ENCODE results near the gene ACOT12. TPM values are rescaled to one million over a fixed set of nuclear protein-coding genes. Genes with fewer than 3 reads are reported as not detected.

The ACOT12 gene
- total RNA-seq, 4 donors from 2014 or later: 1.7 TPM; not detected in 3

- DNase-seq (ENCODE audit: low spot score in 2 of 2): no peak
- Histone ChIP-seq H3K27ac (peak overlapping the region in 1 of 4 donors; percentile 59), H3K27me3 (no peaks in the 10 kb centered on the region), H3K4me1 (peaks cover 0 to 43% (median 14%) of the 10 kb centered on the region in 4 donors), H3K9me3 (no peaks in the 10 kb centered on the region), H3K36me3 (peaks cover 0 to 28% (median 0%) of the 10 kb centered on the region in 3 donors), H3K4me3 (no peak overlapping the region)
- TF ChIP-seq, protein P1, sequence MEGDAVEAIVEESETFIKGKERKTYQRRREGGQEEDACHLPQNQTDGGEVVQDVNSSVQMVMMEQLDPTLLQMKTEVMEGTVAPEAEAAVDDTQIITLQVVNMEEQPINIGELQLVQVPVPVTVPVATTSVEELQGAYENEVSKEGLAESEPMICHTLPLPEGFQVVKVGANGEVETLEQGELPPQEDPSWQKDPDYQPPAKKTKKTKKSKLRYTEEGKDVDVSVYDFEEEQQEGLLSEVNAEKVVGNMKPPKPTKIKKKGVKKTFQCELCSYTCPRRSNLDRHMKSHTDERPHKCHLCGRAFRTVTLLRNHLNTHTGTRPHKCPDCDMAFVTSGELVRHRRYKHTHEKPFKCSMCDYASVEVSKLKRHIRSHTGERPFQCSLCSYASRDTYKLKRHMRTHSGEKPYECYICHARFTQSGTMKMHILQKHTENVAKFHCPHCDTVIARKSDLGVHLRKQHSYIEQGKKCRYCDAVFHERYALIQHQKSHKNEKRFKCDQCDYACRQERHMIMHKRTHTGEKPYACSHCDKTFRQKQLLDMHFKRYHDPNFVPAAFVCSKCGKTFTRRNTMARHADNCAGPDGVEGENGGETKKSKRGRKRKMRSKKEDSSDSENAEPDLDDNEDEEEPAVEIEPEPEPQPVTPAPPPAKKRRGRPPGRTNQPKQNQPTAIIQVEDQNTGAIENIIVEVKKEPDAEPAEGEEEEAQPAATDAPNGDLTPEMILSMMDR (IDR thresholded peaks at IDR 0.05): no peak
- TF ChIP-seq POLR2A (IDR thresholded peaks at IDR 0.05) (no peak), EP300 (IDR thresholded peaks at IDR 0.05) (no peak)
- WGBS, 2 donors: 30 to 38% methylated on average over 2 of the region's 2 CpGs
These were observed 28.7 kb upstream of the ACOT12 start for GRCh38 chr5:81422671-81423070.

DNA sequence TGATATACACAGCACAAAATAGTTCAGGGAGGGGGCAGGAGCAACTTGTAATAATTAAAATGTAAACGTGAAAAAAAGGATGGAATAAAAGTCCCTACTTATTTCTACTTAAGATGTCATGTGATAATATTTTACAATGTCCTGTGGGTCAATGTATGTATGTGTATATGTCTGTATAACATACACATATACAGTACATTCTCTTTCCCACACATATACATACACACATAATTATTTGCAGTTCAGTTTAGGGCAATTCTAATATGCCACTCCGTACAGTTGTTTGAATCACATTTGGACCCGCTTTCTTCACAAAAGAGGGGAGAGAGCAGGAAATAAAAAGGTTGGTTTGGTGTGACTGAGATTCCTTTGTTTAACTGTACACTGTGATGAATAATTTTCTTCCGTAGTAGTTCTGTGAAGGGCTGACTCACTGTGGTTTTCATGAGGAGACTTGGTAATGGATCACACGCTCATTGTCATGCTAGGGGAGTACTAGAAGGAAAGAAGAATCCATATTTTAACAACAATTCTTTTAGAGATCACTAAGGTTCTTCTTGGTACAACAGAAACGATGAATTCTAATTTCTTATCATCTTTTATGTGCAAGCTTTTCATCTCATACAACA, 26.2 kb upstream of the ACOT12 start:
- no peaks in the 10 kb centered on the region for H3K27me3 ChIP-seq
- TF ChIP-seq EP300 (IDR thresholded peaks at IDR 0.05) (no peak), POLR2A (IDR thresholded peaks at IDR 0.05) (no peak)
- TF ChIP-seq, protein P1 (IDR thresholded peaks at IDR 0.05): no peak
- DNase-seq (ENCODE audit: low spot score in 2 of 2): no peak
- WGBS, 2 donors: 50 to 52% methylated on average over 6 of the region's 6 CpGs
- H3K4me1 ChIP-seq: peaks cover 0 to 21% (median 2%) of the 10 kb centered on the region in 4 donors
- H3K9me3 ChIP-seq: no peaks in the 10 kb centered on the region
- H3K4me3 ChIP-seq: no peak overlapping the region
- no peak overlapping the region for H3K27ac ChIP-seq
- H3K36me3 ChIP-seq: peaks cover 0 to 28% (median 0%) of the 10 kb centered on the region in 3 donors

DNA sequence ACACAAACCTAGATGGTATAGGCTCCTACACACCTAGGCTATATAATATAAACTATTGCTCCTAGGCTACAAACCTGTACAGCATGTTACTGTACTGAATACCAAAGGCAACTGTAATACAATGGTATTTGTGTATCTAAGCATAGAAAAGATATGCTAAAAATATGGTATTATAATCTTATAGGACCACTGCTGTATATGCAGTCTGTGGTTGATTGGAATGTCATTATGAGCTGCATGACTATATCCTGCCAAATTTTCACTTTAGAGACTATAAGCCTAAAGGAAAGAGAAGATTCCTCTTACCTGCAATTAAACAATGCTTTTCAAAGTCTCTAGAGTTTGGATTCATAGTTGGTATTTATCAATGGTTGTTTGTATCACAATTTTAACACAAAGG, 24.7 kb upstream of the ACOT12 start:
- Histone ChIP-seq H3K9me3 (no peaks in the 10 kb centered on the region), H3K4me3 (no peak overlapping the region), H3K27me3 (no peaks in the 10 kb centered on the region), H3K27ac (no peak overlapping the region), H3K4me1 (peaks cover 0 to 13% (median 2%) of the 10 kb centered on the region in 4 donors), H3K36me3 (peaks cover 0 to 28% (median 0%) of the 10 kb centered on the region in 3 donors)
- TF ChIP-seq POLR2A (IDR thresholded peaks at IDR 0.05) (no peak), EP300 (IDR thresholded peaks at IDR 0.05) (no peak)
- TF ChIP-seq, protein P1 (IDR thresholded peaks at IDR 0.05): no peak
- DNase-seq (ENCODE audit: low spot score in 2 of 2): no peak

- TF ChIP-seq EP300 (IDR thresholded peaks at IDR 0.05): no peak
- TF ChIP-seq POLR2A (IDR thresholded peaks at IDR 0.05): no peak
- TF ChIP-seq, protein P1 (IDR thresholded peaks at IDR 0.05): no peak
- no peak overlapping the region for H3K27ac ChIP-seq
- no peak for DNase-seq (ENCODE audit: low spot score in 2 of 2)
- no peak overlapping the region for H3K4me3 ChIP-seq
- H3K36me3 ChIP-seq: peaks cover 0 to 28% (median 0%) of the 10 kb centered on the region in 3 donors
- no peaks in the 10 kb centered on the region for H3K27me3 ChIP-seq
- peaks cover 0 to under 1% (median 0%) of the 10 kb centered on the region in 4 donors for H3K4me1 ChIP-seq
- WGBS, 2 donors: 78 to 87% methylated on average over 4 of the region's 4 CpGs
- H3K9me3 ChIP-seq: no peaks in the 10 kb centered on the region
These were observed 23.1 kb upstream of the ACOT12 start for GRCh38 chr5:81417052-81417451.

DNA sequence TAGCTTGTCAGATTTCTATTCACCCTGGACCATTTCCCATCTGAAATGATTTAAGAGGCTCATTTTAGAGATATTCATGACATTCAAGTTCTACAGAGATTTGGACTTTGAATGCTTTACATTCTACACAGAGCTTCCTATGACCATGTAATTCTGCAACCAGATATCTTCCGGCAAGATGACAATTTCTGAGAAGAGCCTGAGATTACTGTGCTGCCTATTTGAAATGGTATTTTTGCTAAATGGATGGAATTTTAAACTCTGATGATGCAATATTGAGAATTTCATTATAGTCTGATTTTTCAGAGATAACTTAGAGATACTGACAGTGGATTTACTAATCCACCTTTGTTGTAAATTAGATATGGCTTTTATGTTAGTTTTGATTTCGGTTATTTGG, 16.0 kb upstream of the ACOT12 start:
- H3K36me3 ChIP-seq: peaks cover 0 to 18% (median 0%) of the 10 kb centered on the region in 3 donors
- no peak for TF ChIP-seq EP300 (IDR thresholded peaks at IDR 0.05)
- TF ChIP-seq POLR2A (IDR thresholded peaks at IDR 0.05): no peak
- TF ChIP-seq, protein P1 (IDR thresholded peaks at IDR 0.05): no peak
- no peaks in the 10 kb centered on the region for H3K27me3 ChIP-seq
- H3K27ac ChIP-seq: no peak overlapping the region
- peaks cover 0 to 4% (median 0%) of the 10 kb centered on the region in 4 donors for H3K4me1 ChIP-seq
- WGBS, 2 donors: 76 to 80% methylated on average over 2 of the region's 2 CpGs
- no peak overlapping the region for H3K4me3 ChIP-seq
- no peaks in the 10 kb centered on the region for H3K9me3 ChIP-seq
- no peak for DNase-seq (ENCODE audit: low spot score in 2 of 2)
